ENCODE data around the gene TMCO4.

TMCO4 gene

GRCh38 chr1:19731311-19731821 lies 68.3 kb downstream of the TMCO4 start:
- CTCF ChIA-PET: no interaction called here
- no peak overlapping the region for H3K27ac ChIP-seq
- no peak for TF ChIP-seq CTCF (conservative IDR thresholded peaks at IDR 0.05; ENCODE audit: low read depth)
- no peak for DNase-seq (ENCODE audit: low spot score)
- POLR2A ChIA-PET (ENCODE audit: low non-redundant PET): no interaction called here

- ChIA-PET POLR2A (ENCODE audit: low non-redundant PET) (no interaction called here), CTCF (no interaction called here)
- DNase-seq (ENCODE audit: low spot score): no peak
Observed at GRCh38 chr1:19730793-19731192, 68.9 kb downstream of the TMCO4 start.

GRCh38 chr1:19730232-19730631 lies 69.5 kb downstream of the TMCO4 start:
- CTCF ChIA-PET: interaction anchor here (0.8 kb wide), 1 partner anchor 26 kb away, joined by 5 read pairs; no protein-coding TSS in a partner anchor
- DNase-seq (ENCODE audit: low spot score): no peak
- TF ChIP-seq CTCF (conservative IDR thresholded peaks at IDR 0.05; ENCODE audit: low read depth): no peak
- POLR2A ChIA-PET (ENCODE audit: low non-redundant PET): no interaction called here
- H3K27ac ChIP-seq: no peak overlapping the region

More at GRCh38 chr1:19730793-19731192, 68.9 kb downstream of the TMCO4 start:
- no peak for TF ChIP-seq CTCF (conservative IDR thresholded peaks at IDR 0.05; ENCODE audit: low read depth)
- no peak overlapping the region for H3K27ac ChIP-seq

DNA sequence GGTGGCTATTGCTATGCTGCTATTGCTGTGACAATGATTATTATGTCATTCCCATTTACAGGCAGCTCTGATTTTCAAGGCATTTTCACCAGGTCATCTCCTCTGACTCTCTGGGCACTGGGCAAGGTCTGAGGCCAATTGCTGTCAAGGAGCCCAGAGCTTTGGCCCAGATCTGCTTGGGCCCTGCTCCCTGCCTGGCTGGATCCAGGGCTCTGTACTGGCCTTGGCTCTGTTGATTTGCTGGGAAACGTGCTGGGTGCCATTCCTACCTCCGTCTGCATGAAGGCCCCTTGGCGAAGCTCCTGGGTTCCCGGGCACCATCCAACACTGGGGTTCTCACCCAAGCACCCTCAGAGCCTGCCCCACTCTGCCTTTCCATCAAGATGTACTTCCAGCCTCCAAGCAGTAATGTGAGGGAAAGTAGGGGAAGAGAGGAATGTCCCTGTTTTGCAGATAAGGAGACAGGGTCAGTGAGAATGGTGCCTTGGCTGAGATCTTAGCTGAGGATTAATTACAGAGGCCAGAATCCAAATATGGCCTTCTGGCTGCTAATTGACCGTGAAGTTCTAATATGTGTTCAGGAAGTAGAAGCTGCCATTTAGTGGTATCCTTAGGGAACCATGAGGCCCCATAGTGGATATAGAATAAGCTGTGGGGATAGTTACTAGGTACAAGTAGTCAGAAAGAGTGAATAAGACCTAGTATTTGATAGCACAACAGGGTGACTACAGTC lies 71.1 kb downstream of the TMCO4 start:
- TF ChIP-seq CTCF (conservative IDR thresholded peaks at IDR 0.05; ENCODE audit: low read depth): no peak
- ChIA-PET POLR2A (ENCODE audit: low non-redundant PET) (no interaction called here), CTCF (interaction anchor here (0.6 to 1.7 kb wide), 3 partner anchors 10 to 51 kb away, joined by 3 to 6 read pairs (median 4); no protein-coding TSS in a partner anchor)
- DNase-seq (ENCODE audit: low spot score): no peak
- H3K27ac ChIP-seq: no peak overlapping the region

GRCh38 chr1:19725606-19726005 lies 74.1 kb downstream of the TMCO4 start:
- POLR2A ChIA-PET (ENCODE audit: low non-redundant PET): no interaction called here
- no peak overlapping the region for H3K27ac ChIP-seq
- CTCF ChIA-PET: interaction anchor here (0.9 kb wide), 1 partner anchor 11 kb away, joined by 5 read pairs; no protein-coding TSS in a partner anchor
- DNase-seq (ENCODE audit: low spot score): no peak
- no peak for TF ChIP-seq CTCF (conservative IDR thresholded peaks at IDR 0.05; ENCODE audit: low read depth)

DNA sequence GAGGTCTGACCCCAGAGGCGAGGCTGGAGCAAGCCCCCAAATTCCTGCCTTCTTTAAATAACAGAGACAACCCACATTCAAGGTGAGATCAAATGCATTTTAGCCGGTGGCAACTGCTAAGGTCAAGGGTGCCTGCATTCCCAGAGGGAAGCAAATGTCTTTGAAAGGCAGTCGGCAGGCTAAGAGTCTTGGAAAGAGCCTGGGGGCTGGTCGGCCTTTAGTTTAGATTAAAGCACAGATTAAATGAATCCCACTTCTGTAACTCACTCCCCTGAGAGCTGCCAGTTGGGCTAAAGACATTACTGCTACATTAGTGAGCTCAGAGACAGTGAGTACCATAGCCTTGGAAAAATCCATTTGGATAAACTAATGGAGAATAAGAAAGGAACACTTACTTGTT lies 75.8 kb downstream of the TMCO4 start:
- ChIA-PET POLR2A (ENCODE audit: low non-redundant PET) (no interaction called here), CTCF (no interaction called here)
- H3K27ac ChIP-seq: no peak overlapping the region
- TF ChIP-seq CTCF (conservative IDR thresholded peaks at IDR 0.05; ENCODE audit: low read depth): no peak
- no peak for DNase-seq (ENCODE audit: low spot score)
